HG02623 (cell line): ENCODE data around the gene BRINP3.

Experiments
- ATAC-seq: cut with Tn5 transposase; IDR thresholded peaks from one replicate; pipeline ENCODE4 v1.9.1; 2021; ENCODE audit warnings: moderate library complexity; ENCODE audit not compliant: unreplicated experiment

Gene BRINP3

DNA sequence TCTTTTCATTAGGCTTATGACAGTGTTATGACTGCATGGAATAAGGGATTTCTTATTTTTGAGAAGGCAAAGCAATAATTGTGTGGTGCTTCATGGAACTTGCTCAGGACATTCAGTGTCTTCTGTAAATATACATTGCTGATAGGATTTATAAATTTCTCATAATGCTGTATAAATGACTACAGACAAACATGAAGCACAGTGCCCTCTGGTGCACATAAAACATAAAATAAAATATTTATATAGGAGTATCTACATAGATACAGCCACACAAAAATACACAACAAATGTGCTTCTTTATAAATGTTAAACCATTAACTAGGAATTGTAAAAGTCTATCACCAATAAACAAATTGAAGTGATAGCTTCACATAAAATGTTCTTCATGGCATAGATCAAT, 24.1 kb downstream of the BRINP3 start:
- ATAC-seq = no peak

DNA sequence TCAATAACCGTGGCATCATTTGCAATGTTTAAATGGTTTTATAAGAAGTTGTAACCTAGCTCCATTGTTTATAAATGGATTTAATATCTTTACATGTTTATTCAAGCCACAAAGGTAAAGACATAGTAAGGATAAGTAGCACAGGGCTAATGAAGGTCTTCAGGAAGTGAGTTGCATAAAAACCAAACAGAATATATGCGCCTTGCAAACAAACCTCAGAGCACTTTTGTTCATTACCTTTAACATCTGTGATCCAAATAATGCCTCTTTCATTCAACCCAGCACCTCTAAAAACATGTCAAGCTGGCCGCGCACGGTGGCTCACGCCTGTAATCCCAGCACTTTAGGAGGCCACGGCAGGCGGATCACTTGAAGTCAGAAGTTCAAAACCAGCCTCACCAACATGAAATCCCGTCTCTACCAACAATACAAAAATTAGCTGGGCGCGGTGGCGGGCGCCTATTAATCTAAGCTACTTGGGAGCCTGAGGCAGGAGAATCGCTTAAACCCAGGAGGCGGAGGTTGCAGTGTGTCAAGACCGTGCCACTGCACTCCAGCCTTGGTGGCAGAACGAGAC, 25.3 kb downstream of the BRINP3 start:
- no peak for ATAC-seq

DNA sequence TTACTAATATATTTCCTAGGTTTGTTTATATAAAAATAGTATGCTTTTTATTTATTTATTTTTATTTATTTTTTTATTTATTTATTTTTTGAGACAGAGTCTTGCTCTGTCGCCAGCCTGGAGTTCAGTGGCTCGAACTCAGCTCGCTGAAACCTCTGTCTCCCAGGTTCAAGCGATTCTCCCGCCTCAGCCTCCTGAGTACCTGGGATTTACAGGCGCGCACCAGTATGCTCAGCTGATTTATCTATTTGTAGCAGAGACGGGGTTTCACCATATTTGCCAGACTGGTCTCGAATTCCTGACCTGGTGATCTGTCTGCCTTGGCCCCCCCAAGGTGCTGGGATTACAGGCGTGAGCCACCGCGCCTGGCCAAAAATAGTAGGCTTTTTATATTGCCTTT, 33.2 kb downstream of the BRINP3 start:
- ATAC-seq = no peak

DNA sequence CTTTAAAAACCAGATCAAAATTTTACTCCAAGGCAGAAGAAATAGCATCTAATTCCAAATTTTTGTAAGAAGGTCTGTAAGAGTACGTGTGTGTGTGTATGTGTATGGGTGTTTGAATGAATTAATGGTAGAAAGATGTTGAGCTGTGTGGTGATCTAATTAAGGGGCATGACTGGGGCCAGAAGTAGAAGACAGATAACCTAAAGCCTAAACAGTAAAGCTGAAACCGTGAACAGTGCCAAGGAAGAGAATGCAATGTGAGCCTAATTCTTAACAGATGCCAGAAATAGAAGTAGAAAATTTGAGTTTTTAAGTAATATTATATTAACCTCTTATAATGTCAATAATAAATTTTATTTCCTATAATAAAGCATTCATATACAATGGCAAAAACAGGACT, 38.2 kb downstream of the BRINP3 start:
- ATAC-seq = no peak

DNA sequence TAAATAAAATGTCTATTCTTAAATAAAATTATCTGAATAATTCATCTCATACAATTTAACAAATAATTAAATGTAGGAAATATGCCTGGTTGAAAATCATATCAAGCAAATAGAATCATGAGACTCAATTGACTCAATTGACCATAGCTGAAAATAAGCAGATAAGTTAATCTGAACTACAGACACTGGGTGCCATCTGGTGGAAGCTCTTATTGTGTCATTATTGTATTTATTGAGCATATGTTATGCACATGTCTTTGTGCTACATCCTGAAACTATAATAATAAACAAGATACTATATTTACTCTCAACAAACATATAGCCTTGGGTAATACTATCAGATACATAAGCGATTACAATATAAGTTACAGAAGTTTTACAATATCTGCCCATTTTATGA, 41.0 kb downstream of the BRINP3 start:
- no peak for ATAC-seq

DNA sequence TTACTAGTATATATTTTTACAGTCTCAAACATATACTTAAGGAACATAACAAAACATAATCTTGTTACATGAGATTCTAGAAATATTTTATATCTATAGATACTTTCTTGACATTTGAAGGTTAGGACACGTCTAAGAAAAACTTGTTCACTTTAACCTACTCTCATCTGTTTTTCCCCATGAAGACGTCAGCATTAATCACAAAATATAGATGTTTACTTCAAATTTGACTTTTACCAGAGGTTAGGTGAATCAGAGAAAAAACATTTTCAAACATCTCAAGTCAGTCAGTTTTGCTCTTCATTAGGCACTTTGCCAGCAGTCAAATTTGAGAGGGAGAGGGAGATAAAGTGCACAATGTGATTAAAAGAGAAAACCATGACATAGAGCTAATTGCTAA, 47.7 kb downstream of the BRINP3 start:
- no peak for ATAC-seq

DNA sequence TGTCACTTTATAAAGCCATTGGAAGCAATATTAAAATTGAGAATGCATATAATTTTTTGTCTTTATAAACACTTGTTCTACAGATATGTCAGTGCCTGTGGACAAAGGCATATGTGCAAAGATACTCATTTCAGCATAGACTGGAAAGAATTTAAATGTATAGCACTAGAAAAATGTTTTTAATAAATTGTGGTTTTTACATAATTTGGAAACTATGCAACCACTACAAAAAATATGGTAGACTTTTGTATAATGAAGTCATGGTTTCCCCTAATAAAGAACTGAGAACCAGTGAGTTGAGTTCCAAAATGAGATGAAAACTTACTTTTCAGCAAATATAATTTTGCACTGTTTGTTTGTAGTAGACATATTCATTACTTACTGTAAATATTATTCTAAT, 48.5 kb downstream of the BRINP3 start:
- ATAC-seq = no peak

DNA sequence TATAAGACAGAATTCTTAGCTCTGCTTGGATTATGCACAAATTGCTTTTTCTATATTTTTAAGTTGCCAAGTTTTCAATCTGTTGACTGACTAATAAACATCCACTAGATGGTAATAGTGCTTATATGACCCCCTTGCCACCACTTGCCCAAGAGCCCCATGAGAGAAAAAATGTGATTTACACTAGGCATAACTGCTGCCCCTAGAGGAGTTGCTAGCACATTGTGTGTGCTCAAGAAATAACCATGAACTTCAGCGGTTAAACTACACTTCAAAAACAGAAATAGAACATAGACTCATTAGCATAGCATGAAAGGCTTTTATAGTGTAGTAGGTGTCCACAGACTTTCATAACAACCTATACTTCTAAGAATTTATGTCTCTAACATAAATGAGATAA, 61.4 kb downstream of the BRINP3 start:
- no peak for ATAC-seq

DNA sequence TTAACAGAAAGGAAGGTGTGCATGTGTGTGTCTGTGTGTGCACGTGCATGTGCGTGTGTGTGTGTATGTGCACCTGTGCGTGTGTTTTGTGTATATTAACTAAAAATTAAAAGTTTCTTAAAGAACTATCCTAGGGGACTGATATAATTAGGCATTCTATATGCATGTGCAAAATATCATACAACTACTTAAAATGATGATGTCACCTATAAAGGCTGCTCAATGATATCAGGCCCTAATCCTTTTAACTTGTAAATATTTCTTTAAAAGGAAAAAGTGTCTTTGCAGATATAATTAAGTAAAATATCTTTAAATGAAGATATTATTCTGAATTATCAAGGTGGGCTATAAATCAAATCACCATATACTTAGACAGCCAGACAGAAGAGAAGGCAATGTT, 64.5 kb downstream of the BRINP3 start:
- no peak for ATAC-seq

DNA sequence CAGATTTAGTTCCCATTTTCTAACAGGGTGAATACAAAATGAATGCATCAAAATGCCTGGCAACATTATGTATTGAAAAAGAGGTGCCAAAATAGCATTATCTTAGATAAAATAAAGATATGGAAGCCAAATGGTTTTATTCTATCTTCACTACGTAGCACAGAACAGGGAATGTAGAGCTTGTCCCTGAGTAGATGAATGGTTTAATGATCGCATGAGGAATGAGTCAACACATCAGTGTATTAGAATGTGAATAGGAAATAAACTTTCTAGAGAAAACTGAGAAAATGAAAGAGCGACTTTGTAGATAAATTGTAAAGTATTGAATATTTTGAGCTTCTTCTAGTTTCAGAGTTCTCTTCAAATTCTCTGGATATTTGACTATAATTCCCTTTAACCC, 74.3 kb downstream of the BRINP3 start:
- no peak for ATAC-seq

DNA sequence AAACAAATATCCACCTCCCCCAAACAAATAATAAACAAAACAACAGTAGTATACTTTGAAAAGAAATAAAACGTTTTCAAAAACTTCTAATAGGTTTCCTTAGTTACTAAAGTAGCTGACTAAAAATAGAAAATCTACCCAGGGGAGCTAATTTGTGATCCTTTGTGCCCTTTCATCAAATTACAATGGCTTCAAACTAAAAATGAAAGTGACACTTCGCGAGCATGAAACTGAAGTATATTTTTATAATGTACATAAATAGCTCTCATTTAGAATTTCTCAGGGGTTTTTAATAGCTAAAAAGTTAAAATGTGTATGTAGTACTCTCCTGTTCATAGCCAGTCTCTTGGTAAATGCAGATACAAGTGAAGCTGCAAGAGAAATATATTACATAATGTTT, 78.4 kb downstream of the BRINP3 start:
- ATAC-seq = no peak

DNA sequence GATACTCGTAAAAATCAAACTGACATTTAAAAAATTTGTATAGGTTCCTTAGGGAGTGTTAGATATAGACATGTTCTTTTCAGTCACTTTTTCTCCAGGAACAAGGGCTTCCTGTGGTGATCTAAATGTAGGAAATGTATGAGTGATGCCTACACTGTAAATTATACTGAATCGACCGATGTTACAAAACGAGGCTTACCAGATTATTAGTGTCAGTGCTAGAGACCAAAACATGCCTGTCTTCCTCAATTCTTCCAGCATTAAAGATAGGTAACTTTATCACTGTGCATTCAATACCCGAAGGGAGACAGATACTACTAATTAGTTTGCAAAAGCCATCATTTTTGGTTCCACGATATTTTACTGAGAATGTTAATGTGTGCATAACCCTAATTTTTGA, 86.1 kb downstream of the BRINP3 start:
- no peak for ATAC-seq

DNA sequence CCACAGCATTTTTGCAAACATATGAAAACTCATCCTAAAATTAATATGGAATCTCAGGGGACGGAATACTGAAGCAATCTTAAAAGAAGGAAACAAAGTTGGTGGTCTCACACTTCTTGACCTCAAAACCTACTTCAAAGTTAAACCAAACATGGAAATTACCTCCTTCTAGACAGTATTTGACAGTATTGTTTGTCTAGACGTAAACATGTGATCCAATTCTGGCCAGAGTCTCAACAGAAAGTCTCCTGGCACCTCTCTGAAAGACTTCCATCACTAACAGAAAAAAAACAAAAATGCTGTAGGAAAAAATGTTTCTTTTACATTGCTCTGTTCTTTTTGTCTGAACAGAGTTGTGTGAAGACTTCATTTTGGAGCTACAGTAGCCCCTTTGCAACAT, 99.7 kb downstream of the BRINP3 start:
- no peak for ATAC-seq

DNA sequence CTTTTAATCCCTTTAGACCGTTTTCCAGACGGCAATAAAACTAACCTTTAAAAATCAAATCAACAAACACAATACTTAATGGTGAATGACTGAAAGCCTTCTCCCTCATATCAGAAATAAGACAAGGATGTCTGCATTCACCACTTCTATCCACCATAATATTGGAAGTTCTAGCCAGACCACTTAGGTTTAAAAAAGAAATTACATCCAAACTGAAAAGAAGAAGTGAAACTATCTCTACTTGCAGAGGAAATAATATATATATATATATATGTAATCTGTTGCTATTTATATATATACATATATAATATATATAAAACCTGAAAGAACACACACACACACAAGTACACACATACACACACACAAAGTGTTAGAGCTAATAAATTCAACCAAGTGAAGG, 100.4 kb downstream of the BRINP3 start:
- ATAC-seq = no peak

DNA sequence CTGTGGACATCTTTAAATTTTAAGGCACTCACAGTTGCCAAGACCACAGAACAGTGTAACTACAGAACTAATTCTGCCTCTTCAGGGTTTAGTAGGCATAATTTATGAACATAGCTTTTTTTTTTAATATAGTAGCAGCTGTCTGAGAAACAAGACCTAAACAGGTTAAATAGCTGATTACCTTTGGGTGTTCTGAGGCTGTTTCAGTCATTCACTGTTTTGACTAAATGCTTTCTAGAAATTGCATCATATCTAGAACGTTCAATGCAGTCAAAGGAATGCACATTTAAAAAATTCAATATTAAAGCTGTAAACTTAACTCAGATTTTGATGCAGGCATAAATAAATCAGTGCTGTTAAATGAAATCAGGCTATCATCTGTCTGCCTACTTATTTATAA, 101.6 kb downstream of the BRINP3 start:
- ATAC-seq = no peak

DNA sequence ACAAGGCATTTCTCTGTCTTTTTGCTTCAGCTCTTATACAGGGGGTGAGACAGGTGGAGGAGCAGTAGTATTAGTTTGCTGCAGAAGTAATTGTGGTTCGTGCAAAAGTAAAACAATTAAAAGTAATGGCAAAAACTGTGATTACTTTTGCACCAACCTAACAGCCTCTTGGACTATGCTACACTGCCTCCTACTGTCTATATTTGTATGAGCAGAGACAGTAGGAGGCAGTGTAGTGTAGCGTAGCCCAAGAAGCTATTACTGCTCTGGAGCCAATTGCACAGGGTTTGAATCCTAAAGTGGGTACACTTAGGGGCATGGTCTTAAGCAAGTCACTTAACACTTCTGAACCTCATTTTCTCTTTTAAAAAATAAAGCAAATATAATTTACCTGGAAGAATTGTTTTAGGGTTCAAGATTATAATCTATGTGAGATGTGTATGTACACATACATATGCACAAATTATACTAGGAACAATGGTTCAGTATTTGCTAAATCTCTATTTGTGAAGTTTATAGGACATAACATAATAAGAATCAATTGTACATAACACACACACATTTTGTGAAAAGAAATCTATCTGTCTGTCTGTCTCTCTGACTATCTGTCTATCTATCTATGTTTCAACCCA, 103.8 kb downstream of the BRINP3 start:
- ATAC-seq = peak; percentile 86

DNA sequence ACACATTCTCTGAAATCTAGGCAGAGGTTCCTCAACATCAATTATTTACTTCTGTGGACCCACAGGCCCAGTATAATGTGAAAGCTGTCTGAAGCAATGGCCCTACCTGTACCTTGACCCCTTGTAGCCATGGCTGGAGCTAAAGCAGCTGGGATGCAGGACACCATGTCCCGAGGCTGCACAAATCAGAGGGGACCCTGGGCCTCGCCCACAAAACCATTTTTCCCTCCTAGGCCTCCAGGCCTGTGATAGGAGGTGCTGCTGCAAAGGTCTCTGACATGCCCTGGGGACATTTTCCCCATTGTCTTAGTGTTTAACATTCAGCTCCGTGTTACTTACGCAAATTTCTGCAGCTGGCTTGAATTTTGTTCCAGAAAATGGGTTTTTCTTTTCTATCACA, 110.5 kb downstream of the BRINP3 start:
- ATAC-seq = no peak

DNA sequence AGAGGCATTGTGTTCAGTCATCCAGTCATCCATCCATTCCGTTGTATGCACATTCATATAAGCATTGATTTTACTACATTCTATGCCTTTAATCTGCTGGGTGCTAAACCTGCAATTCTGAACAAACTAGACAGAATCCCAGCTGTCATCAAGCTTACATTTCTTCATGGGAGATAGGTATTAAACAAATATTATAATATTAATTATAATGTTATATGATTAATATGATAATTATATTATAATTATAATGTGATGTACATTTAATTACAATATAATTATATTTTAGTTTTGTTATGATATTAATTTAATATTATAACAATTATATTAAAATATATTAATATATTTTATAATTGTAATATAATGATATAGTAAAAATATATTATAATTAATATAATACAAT, 112.4 kb downstream of the BRINP3 start:
- ATAC-seq = no peak

DNA sequence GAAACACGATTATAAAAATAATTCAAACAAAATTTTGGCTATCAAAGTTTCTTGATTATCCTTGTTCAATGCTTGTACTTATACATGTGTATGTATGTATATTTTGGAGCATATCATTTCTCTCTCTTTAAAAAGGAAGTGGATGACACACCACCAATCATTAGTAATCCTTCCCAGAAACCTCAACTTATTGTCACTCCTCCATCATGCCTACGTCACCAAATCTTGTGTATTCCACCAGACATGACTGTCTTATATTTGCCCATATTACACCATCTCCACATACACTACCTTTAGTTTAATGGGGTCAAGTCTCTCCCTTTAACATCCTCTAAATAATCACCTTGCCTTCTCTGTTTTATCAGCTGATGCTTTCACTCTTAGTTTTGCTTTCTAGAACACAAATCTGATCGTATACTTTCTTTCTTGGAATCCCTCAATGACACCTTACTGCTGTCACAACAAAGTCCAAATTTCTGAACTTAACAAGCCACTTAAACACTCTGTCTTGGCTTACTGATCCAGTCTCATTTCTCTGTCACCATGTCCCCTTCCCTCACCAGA, 124.0 kb downstream of the BRINP3 start:
- ATAC-seq = no peak

DNA sequence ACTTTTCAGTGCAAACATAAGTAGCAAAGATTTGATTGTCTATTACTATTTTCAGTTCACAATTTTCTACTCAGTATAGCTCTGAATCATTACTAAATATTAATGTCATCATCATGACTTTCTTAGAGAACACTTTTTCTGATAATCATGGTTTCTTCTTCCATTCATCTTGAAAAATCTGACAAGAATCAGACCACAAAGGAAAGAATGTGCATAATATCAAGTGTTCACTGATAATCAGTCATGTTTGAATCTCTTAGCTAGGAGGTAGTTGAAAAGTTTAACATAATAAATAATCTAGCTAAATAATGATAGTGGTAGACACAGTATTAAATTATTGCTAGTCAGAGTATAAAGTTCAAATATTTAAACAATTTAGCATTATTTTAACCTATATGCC, 133.2 kb downstream of the BRINP3 start:
- ATAC-seq = no peak

DNA sequence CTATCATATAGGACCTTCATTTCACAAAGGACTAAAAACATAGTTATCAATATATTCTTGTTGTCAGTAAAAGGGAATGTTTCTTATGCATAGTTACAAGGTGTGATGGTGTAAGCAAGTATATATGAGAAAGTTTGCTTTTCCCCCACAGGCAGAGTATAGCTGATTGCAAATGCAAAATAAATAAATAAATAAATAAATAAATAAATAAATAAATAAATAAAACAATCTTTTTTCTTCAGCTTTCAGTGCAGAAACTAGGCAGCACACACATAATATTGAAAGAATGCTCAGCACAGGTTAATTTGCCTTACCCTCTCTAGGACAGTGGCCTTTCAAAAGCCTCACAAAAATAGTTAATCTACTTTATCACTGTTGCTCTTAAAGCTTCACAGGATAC, 138.8 kb downstream of the BRINP3 start:
- no peak for ATAC-seq

DNA sequence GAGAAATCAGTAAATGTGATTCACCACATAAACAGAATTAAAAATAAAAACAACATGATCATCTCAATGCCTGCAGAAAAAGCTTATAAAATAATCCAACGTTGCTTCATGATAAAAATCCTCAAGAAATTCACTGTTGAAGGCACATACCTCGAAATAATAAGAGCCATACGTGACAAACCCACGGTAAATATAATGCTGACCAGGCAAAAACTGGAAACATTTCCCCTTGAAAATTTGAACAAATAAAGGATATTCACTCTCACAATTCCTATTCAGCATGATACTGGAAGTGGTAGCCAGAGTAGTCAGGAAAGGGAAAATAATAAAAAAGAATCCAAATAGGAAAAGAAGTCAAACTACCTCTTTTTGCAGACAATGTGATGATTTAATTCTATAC, 148.8 kb downstream of the BRINP3 start:
- no peak for ATAC-seq

DNA sequence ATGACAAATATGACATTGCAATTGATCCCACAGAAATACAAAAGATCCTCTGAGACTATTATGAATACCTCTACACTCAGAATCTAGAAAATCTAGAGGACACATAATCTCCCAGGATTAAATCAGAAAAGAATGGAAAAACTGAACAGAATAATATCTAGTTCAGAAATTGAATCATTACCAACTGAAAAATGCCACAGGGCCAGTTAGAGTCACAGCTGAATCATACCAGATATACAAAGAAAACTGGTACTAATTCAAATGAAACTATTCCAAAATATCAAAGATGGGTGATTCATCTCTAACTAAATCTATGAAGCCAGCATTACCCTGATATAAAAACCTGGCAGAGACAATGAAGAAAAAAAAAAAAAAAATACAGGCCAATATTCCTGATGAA, 149.3 kb downstream of the BRINP3 start:
- no peak for ATAC-seq
